HG03280 (cell line): ENCODE measurements around the gene NLRP11.

Experiments
- ATAC-seq: cut with Tn5 transposase; IDR thresholded peaks from one replicate; pipeline ENCODE4 v1.9.1; 2021; ENCODE audit warnings: mild to moderate bottlenecking, moderate library complexity; ENCODE audit not compliant: unreplicated experiment

The NLRP11 gene

GRCh38 chr19:55831846-55832245 is at the start of gene NLRP11:
NLRP11 (minus strand) TSS chr19:55831999; CDS start chr19:55818174, 13,825 bp downstream.
- no peak for ATAC-seq

GRCh38 chr19:55877211-55877610 is 45.4 kb upstream of the NLRP11 start:
- ATAC-seq = no peak

GRCh38 chr19:55870736-55871135 is 38.9 kb upstream of the NLRP11 start:
- no peak for ATAC-seq

- no peak for ATAC-seq
Observed at GRCh38 chr19:55867101-55867500, 35.3 kb upstream of the NLRP11 start.

GRCh38 chr19:55866521-55866920 is 34.7 kb upstream of the NLRP11 start:
- no peak for ATAC-seq

- ATAC-seq = no peak
Observed at GRCh38 chr19:55858969-55859368, 27.2 kb upstream of the NLRP11 start.

GRCh38 chr19:55858401-55858800 is 26.6 kb upstream of the NLRP11 start:
- ATAC-seq = no peak

- ATAC-seq = no peak
Observed at GRCh38 chr19:55857974-55858373, 26.2 kb upstream of the NLRP11 start.

- no peak for ATAC-seq
Observed at GRCh38 chr19:55857149-55857548, 25.4 kb upstream of the NLRP11 start.

GRCh38 chr19:55855160-55855559 is 23.4 kb upstream of the NLRP11 start:
- no peak for ATAC-seq

GRCh38 chr19:55838906-55839305 is 7.1 kb upstream of the NLRP11 start:
- ATAC-seq = no peak

GRCh38 chr19:55838251-55838650 is 6.5 kb upstream of the NLRP11 start:
- ATAC-seq = no peak

GRCh38 chr19:55836340-55836739 is 4.5 kb upstream of the NLRP11 start, which contains the start of gene NLRP4:
NLRP4 (plus strand) TSS chr19:55836540; CDS start chr19:55852081, 15,541 bp downstream.
- no peak for ATAC-seq

GRCh38 chr19:55832676-55833075 is 877 bp upstream of the NLRP11 start:
- no peak for ATAC-seq

GRCh38 chr19:55830656-55831055 is 1.1 kb downstream of the NLRP11 start:
- ATAC-seq = no peak

GRCh38 chr19:55820037-55820436 is 11.8 kb downstream of the NLRP11 start:
- peak; percentile 33 for ATAC-seq

- no peak for ATAC-seq
Observed at GRCh38 chr19:55813906-55814305, 17.9 kb downstream of the NLRP11 start.

GRCh38 chr19:55812449-55812848 is 19.4 kb downstream of the NLRP11 start:
- ATAC-seq = no peak

GRCh38 chr19:55811340-55811739 is 20.5 kb downstream of the NLRP11 start:
- ATAC-seq = no peak

GRCh38 chr19:55809381-55810058 is 22.3 kb downstream of the NLRP11 start:
- no peak for ATAC-seq

- no peak for ATAC-seq
Observed at GRCh38 chr19:55802281-55802680, 29.5 kb downstream of the NLRP11 start.

GRCh38 chr19:55801416-55801815 is 30.4 kb downstream of the NLRP11 start:
- ATAC-seq = no peak

GRCh38 chr19:55795021-55795420 is 36.8 kb downstream of the NLRP11 start:
- no peak for ATAC-seq
